Lower leg skin (tissue), 3 donors: ENCODE data around the gene DOK6.

Source experiments
- CTCF ChIP-seq, 3 donors: fragments of 450-650 bp; IDR thresholded peaks; one replicate each; pipeline ENCODE4 v1.5.1; 2016; ENCODE audit warnings: antibody characterized with exemption in 3 of 3, mild to moderate bottlenecking in 3 of 3, moderate library complexity in 2 of 3
- POLR2A ChIP-seq, 2 donors: fragments of 450-650 bp; IDR thresholded peaks; one replicate each; pipeline ENCODE4 v1.6.1; 2016 to 2017; ENCODE audit warnings: antibody characterized with exemption in 2 of 2, mild to moderate bottlenecking in 1 of 2, moderate library complexity in 1 of 2

- TF ChIP-seq POLR2A (IDR thresholded peaks at IDR 0.05) (no peak), CTCF (IDR thresholded peaks at IDR 0.05) (no peak)
These were observed 122.9 kb downstream of the DOK6 start for GRCh38 chr18:69523582-69523981.
